Omental fat pad (tissue), 4 donors: ENCODE results near the gene GNB4. TPM values are rescaled to one million over a fixed set of nuclear protein-coding genes. Genes with fewer than 3 reads are reported as not detected.

Experiments
- ATAC-seq: fragments of 150-250 bp; one replicate; pipeline ENCODE4 v1.9.1; 2016; ENCODE audit warnings: mild to moderate bottlenecking, moderate library complexity; ENCODE audit not compliant: low FRiP score
- DNase-seq: peaks from one replicate; pipeline ENCODE4 v3.0.0-alpha.2; 2019; ENCODE audit warnings: low spot score
- CTCF ChIP-seq, 3 donors: fragments of 450-650 bp; IDR thresholded peaks; one replicate each; pipeline ENCODE4 v1.5.1; 2016 to 2017; ENCODE audit warnings: antibody characterized with exemption in 3 of 3, mild to moderate bottlenecking in 3 of 3, moderate library complexity in 2 of 3
- total RNA-seq, 4 donors: library from RNA; depleted of rRNA; stranded (reverse); fragments of >200 nt; gene quantifications; one replicate each; pipeline ENCODE4 v1.1.0, GENCODE V29; 2016

The GNB4 gene
- total RNA-seq, 4 donors from 2014 or later = 16.9 to 42.9 (median 35.1) TPM

DNA sequence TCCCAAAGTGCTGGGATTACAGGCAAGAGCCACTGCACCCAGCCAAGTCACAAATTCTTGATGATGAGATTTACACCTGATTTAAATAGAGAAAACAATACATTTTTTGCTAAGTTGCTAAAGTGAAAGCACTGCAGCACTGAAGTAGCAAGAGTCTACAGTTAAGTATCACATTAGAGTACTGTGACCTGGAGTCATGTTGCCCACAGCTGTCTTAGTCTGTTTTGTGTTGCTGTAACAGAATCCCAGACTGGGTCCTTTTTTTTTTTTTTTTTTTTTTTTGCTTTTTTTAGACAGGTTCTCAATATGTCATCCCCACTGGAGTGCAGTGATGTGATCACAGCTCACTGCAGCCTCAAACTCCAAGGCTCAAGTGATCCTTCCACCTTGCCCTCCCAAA is 23.2 kb upstream of the GNB4 start:
- ATAC-seq (no peak), DNase-seq (no peak)
- no peak for TF ChIP-seq CTCF (IDR thresholded peaks at IDR 0.05)

GRCh38 chr3:179473565-179473964 is 22.3 kb upstream of the GNB4 start:
- TF ChIP-seq CTCF (IDR thresholded peaks at IDR 0.05) = no peak
- DNase-seq = no peak
- no peak for ATAC-seq

DNA sequence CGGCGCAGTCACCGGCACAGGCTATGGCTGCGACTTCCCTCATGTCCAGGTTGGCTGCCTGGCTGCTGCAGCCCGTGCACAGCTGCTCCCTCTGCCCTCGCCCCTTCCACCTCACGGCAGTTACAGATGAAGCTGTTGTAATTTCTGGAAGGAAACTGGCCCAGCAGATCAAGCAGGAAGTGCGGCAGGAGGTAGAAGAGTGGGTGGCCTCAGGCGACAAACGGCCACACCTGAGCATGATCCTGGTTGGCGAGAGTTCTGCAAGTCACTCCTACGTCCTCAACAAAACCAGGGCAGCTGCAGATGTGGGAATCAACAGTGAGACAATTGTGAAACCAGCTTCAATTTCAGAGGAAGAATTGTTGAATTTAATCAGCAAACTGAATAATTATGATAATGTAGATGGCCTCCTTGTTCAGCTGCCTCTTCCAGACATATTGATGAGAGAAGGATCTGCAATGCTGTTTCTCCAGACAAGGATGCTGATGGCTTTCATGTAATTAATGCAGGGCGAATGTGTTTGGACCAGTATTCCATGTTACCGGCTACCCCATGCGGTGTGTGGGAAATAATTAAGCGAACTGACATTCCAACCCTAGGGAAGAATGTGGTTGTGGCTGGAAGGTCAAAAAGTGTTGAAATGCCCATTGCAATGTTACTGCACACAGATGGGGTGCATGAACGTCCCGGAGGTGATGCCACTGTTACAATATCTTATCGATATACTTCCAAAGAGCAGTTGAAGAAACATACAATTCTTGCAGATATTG is 13.2 kb upstream of the GNB4 start:
- ATAC-seq (no peak), DNase-seq (no peak)
- TF ChIP-seq CTCF (IDR thresholded peaks at IDR 0.05) = no peak

GRCh38 chr3:179463319-179463718 is 12.0 kb upstream of the GNB4 start:
- no peak for TF ChIP-seq CTCF (IDR thresholded peaks at IDR 0.05)
- DNase-seq (no peak), ATAC-seq (no peak)

DNA sequence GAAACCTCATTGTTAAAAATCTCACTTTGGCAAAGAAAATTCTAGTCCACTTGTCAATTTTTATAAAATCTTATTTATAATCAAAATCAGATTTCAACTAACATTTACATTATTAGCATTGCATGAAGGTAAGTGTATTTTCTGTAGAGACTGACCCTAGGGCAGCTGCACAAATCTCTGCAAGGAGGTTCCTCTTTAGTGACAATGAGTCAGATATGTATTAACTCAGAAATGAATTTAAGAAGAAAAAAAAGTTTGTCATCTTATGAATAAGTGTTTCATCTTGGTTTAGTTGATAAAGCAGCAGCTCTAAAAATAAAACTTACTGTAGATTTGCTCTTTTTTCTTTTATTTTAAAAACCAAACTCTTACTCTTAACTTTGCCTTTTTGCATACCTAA is 9.0 kb upstream of the GNB4 start:
- ATAC-seq (no peak), DNase-seq (no peak)
- no peak for TF ChIP-seq CTCF (IDR thresholded peaks at IDR 0.05)

- TF ChIP-seq CTCF (IDR thresholded peaks at IDR 0.05) = no peak
- DNase-seq = no peak
- no peak for ATAC-seq
Measured at GRCh38 chr3:179455954-179456353, 4.7 kb upstream of the GNB4 start.

DNA sequence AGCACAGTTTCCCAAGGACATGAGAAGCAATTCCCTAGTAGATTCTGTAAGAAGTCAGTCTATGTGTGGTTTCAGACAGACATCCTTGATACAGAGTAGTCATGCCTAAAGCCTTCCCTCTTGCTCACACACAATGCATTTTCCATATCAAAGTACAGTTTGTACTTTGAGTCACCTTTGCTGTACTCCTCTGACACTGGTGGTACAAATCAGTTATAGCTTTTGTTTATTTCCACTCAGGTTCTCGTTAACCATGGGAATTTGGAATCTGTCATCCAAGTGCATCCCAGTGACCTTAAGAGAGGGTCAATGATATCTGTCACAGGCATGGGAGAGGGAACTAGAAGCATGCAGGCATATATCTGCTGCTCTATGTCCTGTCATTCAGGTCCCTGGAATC is 3.6 kb upstream of the GNB4 start:
- DNase-seq (no peak), ATAC-seq (no peak)
- no peak for TF ChIP-seq CTCF (IDR thresholded peaks at IDR 0.05)
